GM23338 (cell line): Measurements from ENCODE around the gene TMEM101. TPM values are rescaled to one million over a fixed set of nuclear protein-coding genes. Genes with fewer than 3 reads are reported as not detected.
A peak's percentile ranks its signal among the peaks of the same experiment; 100 is the strongest.

ENCODE experiments used
- ATAC-seq: fragments of 200-7000 bp; cut with Tn5 transposase; 3 replicates; pipeline ENCODE4 v1.9.1; 2020
- DNase-seq: peaks from one replicate; pipeline ENCODE4 v3.0.0-alpha.2; 2015; ENCODE audit warnings: low spot score
- H2AFZ ChIP-seq: fragments of 200-600 bp; sonication (generic); 2 replicates; pipeline ENCODE4 v1.8.0; 2016; ENCODE audit warnings: antibody characterized with exemption, mild to moderate bottlenecking, moderate library complexity
- H3F3A ChIP-seq: fragments of 200-600 bp; sonication (generic); replicated peaks from 2 replicates; pipeline ENCODE4 v1.8.0; 2017; ENCODE audit warnings: antibody characterized with exemption, mixed run types, low read depth
- H3K27ac ChIP-seq: fragments of 200-600 bp; sonication (generic); 2 replicates; pipeline ENCODE4 v1.6.1; 2016; ENCODE audit warnings: low read depth
- H3K27me3 ChIP-seq: fragments of 200-600 bp; sonication (generic); 2 replicates; pipeline ENCODE4 v1.8.0; 2016; ENCODE audit warnings: mild to moderate bottlenecking, mixed run types, moderate library complexity; ENCODE audit not compliant: insufficient read depth
- H3K36me3 ChIP-seq: fragments of 200-600 bp; sonication (generic); 2 replicates; pipeline ENCODE4 v1.8.0; 2016; ENCODE audit warnings: mild to moderate bottlenecking; ENCODE audit not compliant: insufficient read depth
- H3K4me1 ChIP-seq: fragments of 200-600 bp; sonication (generic); 2 replicates; pipeline ENCODE4 v1.8.0; 2016; ENCODE audit warnings: mild to moderate bottlenecking, moderate library complexity; ENCODE audit not compliant: insufficient read depth
- H3K4me2 ChIP-seq: fragments of 200-600 bp; sonication (generic); 2 replicates; pipeline ENCODE4 v1.7.1; 2017; ENCODE audit warnings: mixed run types
- H3K4me3 ChIP-seq: fragments of 200-600 bp; sonication (generic); 2 replicates; pipeline ENCODE4 v1.6.1; 2016; ENCODE audit warnings: mixed run types
- H3K79me2 ChIP-seq: fragments of 200-600 bp; sonication (generic); replicated peaks from 2 replicates; pipeline ENCODE4 v1.8.0; 2017; ENCODE audit warnings: mild to moderate bottlenecking; ENCODE audit not compliant: insufficient read depth
- H3K9me2 ChIP-seq: fragments of 200-600 bp; sonication (generic); 2 replicates; pipeline ENCODE4 v1.8.0; 2017; ENCODE audit not compliant: insufficient read depth
- H4K20me1 ChIP-seq: fragments of 200-600 bp; sonication (generic); replicated peaks from 2 replicates; pipeline ENCODE4 v1.8.0; 2017; ENCODE audit warnings: mild to moderate bottlenecking; ENCODE audit not compliant: insufficient read depth
- H3K27ac Mint-ChIP-seq: 2 replicates; pipeline ENCODE4 v1.8.0; 2020; ENCODE audit warnings: inconsistent platforms, mild to moderate bottlenecking, moderate library complexity, mixed read lengths
- H3K27me3 Mint-ChIP-seq: 3 replicates; pipeline ENCODE4 v1.8.0; 2022; ENCODE audit warnings: low read depth, mild to moderate bottlenecking, moderate library complexity, mixed read lengths, inconsistent platforms; ENCODE audit not compliant: insufficient read depth, poor library complexity
- H3K36me3 Mint-ChIP-seq: 3 replicates; pipeline ENCODE4 v1.8.0; 2021; ENCODE audit warnings: low read depth, mild to moderate bottlenecking, inconsistent platforms, moderate library complexity, mixed read lengths
- H3K4me1 Mint-ChIP-seq: 3 replicates; pipeline ENCODE4 v1.8.0; 2020; ENCODE audit warnings: mild to moderate bottlenecking, inconsistent platforms, mixed read lengths
- H3K4me3 Mint-ChIP-seq: 3 replicates; pipeline ENCODE4 v1.8.0; 2021; ENCODE audit warnings: moderate library complexity, mild to moderate bottlenecking, inconsistent platforms, mixed read lengths
- H3K9me3 Mint-ChIP-seq: 3 replicates; pipeline ENCODE4 v1.8.0; 2020; ENCODE audit warnings: moderate library complexity, mild to moderate bottlenecking, inconsistent platforms, mixed read lengths
- CREB1 ChIP-seq: fragments of 250-450 bp; sonication (Bioruptor Pico); IDR thresholded peaks from 2 replicates; pipeline ENCODE4 v1.5.0; 2020; ENCODE audit warnings: low read depth, mild to moderate bottlenecking, moderate library complexity
- EZH2 ChIP-seq: fragments of 200-600 bp; sonication (generic); IDR thresholded peaks from one replicate; pipeline ENCODE4 v1.8.0; 2017; ENCODE audit warnings: antibody characterized with exemption, mild to moderate bottlenecking, low read depth; ENCODE audit not compliant: unreplicated experiment
- EZH2phosphoT487 ChIP-seq: fragments of 200-600 bp; sonication (generic); IDR thresholded peaks from one replicate; pipeline ENCODE4 v1.8.1; 2018; ENCODE audit warnings: antibody characterized with exemption; ENCODE audit not compliant: unreplicated experiment
- JUNB ChIP-seq: IDR thresholded peaks from one replicate; pipeline ENCODE4 v1.6.1; 2016; ENCODE audit warnings: antibody characterized with exemption; ENCODE audit not compliant: unreplicated experiment
- NANOG ChIP-seq: IDR thresholded peaks from 2 replicates; pipeline ENCODE4 v1.6.1; 2016; ENCODE audit warnings: antibody characterized with exemption, borderline replicate concordance
- POLR2AphosphoS5 ChIP-seq: IDR thresholded peaks from 2 replicates; pipeline ENCODE4 v1.6.1; 2016; ENCODE audit warnings: antibody characterized with exemption, low read depth
- REST ChIP-seq: IDR thresholded peaks from one replicate; pipeline ENCODE4 v1.6.1; 2018; ENCODE audit warnings: antibody characterized with exemption; ENCODE audit not compliant: unreplicated experiment
- STAT1 ChIP-seq: IDR thresholded peaks from one replicate; pipeline ENCODE4 v1.6.1; 2016; ENCODE audit warnings: antibody characterized with exemption; ENCODE audit not compliant: unreplicated experiment
- ZNF114 ChIP-seq: fragments of 250-450 bp; sonication (Bioruptor Pico); IDR thresholded peaks from 2 replicates; pipeline ENCODE4 v1.5.0; 2020; ENCODE audit warnings: mild to moderate bottlenecking, moderate library complexity
- ZNF331 ChIP-seq: fragments of 250-450 bp; sonication (Bioruptor Pico); IDR thresholded peaks from 2 replicates; pipeline ENCODE4 v1.5.0; 2020; ENCODE audit warnings: low read depth, mild to moderate bottlenecking, moderate library complexity
- polyA plus RNA-seq: library from polyadenylated mRNA; unstranded; fragments of >200 nt; fragmentation: Nextera tagmentation; extraction: Ambion mirVana; gene quantifications from 2 replicates; pipeline ENCODE4 v1.2.1, GENCODE V29; 2016
- total RNA-seq: library from RNA; depleted of rRNA; stranded (reverse); fragments of >200 nt; shearing (Covaris generic); gene quantifications from 2 replicates; pipeline ENCODE4 v1.2.3, GENCODE V29; 2014
- TF ChIP-seq, protein P1 (sequence below): IDR thresholded peaks from 2 replicates; pipeline ENCODE4 v1.6.1; 2016; ENCODE audit warnings: antibody characterized with exemption
- TF ChIP-seq, protein P2 (sequence below): fragments of 250-450 bp; sonication (Bioruptor Pico); IDR thresholded peaks from 2 replicates; pipeline ENCODE4 v1.5.0; 2020; ENCODE audit warnings: mild to moderate bottlenecking, moderate library complexity
- TF ChIP-seq, protein P3 (sequence below), 2 experiments: fragments of 200-600 bp in 1 of 2; sonication (generic) in 1 of 2; conservative IDR thresholded peaks; 2 replicates each; pipeline versions ENCODE4 v1.5.1 to v1.6.1; 2016 to 2017; ENCODE audit warnings: antibody characterized with exemption in 2 of 2, low read depth in 2 of 2, mild to moderate bottlenecking in 2 of 2, moderate library complexity in 1 of 2

TMEM101 gene
- total and polyA plus RNA-seq, 2 experiments from 2014 or later = 15.9 to 31.6 TPM

GRCh38 chr17:44006272-44006597, 8.5 kb downstream of the TMEM101 start:
- Mint-ChIP-seq H3K4me1 (peaks cover 18% of the 10 kb centered on the region), H3K9me3 (no peaks in the 10 kb centered on the region), H3K4me3 (peak overlapping the region; percentile 84), H3K27me3 (peaks cover 47% of the 10 kb centered on the region), H3K27ac (no peak overlapping the region; the same call in 1 of the 2 replicates), H3K36me3 (peaks cover 12% of the 10 kb centered on the region; the same call in 2 of the 3 replicates)
- H3K4me2 ChIP-seq = peak overlapping the region; percentile 99
- H3F3A ChIP-seq = peaks cover 12% of the 10 kb centered on the region; the same call in 1 of the 2 replicates
- H3K27me3 ChIP-seq = peaks cover 38% of the 10 kb centered on the region
- no peaks in the 10 kb centered on the region for H3K79me2 ChIP-seq
- no peaks in the 10 kb centered on the region for H3K36me3 ChIP-seq
- H2AFZ ChIP-seq = peak overlapping the region; percentile 86
- no peak overlapping the region for H3K27ac ChIP-seq
- peaks cover 10% of the 10 kb centered on the region; the same call in 1 of the 2 replicates for H4K20me1 ChIP-seq
- H3K9me2 ChIP-seq = no peaks in the 10 kb centered on the region
- H3K4me1 ChIP-seq = peaks cover 14% of the 10 kb centered on the region
- TF ChIP-seq EZH2 (no peak), EZH2phosphoT487 (no peak), STAT1 (no peak), NANOG (no peak), ZNF331 (CRISPR knock-in tag) (no peak), ZNF114 (CRISPR knock-in tag) (no peak), POLR2AphosphoS5 (no peak), JUNB (no peak), REST (no peak), CREB1 (CRISPR knock-in tag) (no peak)
- TF ChIP-seq, protein P1, sequence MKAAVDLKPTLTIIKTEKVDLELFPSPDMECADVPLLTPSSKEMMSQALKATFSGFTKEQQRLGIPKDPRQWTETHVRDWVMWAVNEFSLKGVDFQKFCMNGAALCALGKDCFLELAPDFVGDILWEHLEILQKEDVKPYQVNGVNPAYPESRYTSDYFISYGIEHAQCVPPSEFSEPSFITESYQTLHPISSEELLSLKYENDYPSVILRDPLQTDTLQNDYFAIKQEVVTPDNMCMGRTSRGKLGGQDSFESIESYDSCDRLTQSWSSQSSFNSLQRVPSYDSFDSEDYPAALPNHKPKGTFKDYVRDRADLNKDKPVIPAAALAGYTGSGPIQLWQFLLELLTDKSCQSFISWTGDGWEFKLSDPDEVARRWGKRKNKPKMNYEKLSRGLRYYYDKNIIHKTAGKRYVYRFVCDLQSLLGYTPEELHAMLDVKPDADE = no peak
- TF ChIP-seq, protein P2, sequence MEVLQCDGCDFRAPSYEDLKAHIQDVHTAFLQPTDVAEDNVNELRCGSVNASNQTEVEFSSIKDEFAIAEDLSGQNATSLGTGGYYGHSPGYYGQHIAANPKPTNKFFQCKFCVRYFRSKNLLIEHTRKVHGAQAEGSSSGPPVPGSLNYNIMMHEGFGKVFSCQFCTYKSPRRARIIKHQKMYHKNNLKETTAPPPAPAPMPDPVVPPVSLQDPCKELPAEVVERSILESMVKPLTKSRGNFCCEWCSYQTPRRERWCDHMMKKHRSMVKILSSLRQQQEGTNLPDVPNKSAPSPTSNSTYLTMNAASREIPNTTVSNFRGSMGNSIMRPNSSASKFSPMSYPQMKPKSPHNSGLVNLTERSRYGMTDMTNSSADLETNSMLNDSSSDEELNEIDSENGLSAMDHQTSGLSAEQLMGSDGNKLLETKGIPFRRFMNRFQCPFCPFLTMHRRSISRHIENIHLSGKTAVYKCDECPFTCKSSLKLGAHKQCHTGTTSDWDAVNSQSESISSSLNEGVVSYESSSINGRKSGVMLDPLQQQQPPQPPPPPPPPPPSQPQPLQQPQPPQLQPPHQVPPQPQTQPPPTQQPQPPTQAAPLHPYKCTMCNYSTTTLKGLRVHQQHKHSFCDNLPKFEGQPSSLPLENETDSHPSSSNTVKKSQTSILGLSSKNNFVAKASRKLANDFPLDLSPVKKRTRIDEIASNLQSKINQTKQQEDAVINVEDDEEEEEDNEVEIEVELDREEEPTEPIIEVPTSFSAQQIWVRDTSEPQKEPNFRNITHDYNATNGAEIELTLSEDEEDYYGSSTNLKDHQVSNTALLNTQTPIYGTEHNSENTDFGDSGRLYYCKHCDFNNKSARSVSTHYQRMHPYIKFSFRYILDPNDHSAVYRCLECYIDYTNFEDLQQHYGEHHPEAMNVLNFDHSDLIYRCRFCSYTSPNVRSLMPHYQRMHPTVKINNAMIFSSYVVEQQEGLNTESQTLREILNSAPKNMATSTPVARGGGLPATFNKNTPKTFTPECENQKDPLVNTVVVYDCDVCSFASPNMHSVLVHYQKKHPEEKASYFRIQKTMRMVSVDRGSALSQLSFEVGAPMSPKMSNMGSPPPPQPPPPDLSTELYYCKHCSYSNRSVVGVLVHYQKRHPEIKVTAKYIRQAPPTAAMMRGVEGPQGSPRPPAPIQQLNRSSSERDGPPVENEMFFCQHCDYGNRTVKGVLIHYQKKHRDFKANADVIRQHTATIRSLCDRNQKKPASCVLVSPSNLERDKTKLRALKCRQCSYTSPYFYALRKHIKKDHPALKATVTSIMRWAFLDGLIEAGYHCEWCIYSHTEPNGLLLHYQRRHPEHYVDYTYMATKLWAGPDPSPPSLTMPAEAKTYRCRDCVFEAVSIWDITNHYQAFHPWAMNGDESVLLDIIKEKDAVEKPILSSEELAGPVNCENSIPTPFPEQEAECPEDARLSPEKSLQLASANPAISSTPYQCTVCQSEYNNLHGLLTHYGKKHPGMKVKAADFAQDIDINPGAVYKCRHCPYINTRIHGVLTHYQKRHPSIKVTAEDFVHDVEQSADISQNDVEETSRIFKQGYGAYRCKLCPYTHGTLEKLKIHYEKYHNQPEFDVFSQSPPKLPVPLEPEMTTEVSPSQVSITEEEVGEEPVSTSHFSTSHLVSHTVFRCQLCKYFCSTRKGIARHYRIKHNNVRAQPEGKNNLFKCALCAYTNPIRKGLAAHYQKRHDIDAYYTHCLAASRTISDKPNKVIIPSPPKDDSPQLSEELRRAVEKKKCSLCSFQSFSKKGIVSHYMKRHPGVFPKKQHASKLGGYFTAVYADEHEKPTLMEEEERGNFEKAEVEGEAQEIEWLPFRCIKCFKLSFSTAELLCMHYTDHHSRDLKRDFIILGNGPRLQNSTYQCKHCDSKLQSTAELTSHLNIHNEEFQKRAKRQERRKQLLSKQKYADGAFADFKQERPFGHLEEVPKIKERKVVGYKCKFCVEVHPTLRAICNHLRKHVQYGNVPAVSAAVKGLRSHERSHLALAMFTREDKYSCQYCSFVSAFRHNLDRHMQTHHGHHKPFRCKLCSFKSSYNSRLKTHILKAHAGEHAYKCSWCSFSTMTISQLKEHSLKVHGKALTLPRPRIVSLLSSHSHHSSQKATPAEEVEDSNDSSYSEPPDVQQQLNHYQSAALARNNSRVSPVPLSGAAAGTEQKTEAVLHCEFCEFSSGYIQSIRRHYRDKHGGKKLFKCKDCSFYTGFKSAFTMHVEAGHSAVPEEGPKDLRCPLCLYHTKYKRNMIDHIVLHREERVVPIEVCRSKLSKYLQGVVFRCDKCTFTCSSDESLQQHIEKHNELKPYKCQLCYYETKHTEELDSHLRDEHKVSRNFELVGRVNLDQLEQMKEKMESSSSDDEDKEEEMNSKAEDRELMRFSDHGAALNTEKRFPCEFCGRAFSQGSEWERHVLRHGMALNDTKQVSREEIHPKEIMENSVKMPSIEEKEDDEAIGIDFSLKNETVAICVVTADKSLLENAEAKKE (CRISPR knock-in tag) = no peak
- TF ChIP-seq, protein P3, sequence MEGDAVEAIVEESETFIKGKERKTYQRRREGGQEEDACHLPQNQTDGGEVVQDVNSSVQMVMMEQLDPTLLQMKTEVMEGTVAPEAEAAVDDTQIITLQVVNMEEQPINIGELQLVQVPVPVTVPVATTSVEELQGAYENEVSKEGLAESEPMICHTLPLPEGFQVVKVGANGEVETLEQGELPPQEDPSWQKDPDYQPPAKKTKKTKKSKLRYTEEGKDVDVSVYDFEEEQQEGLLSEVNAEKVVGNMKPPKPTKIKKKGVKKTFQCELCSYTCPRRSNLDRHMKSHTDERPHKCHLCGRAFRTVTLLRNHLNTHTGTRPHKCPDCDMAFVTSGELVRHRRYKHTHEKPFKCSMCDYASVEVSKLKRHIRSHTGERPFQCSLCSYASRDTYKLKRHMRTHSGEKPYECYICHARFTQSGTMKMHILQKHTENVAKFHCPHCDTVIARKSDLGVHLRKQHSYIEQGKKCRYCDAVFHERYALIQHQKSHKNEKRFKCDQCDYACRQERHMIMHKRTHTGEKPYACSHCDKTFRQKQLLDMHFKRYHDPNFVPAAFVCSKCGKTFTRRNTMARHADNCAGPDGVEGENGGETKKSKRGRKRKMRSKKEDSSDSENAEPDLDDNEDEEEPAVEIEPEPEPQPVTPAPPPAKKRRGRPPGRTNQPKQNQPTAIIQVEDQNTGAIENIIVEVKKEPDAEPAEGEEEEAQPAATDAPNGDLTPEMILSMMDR (conservative IDR thresholded peaks at IDR 0.05; ENCODE audit: low read depth in 2 of 2) = no peak
- DNase-seq (no peak), ATAC-seq (peak; percentile 1)
- H3K4me3 ChIP-seq = peak overlapping the region; percentile 97
